Measurements from ENCODE around the gene CDY1B. TPM values are rescaled to one million over a fixed set of nuclear protein-coding genes. Genes with fewer than 3 reads are reported as not detected.
"Not testable (repeated sequence)": the region's sequence is repeated elsewhere in the genome, so short reads cannot be mapped to it uniquely, and the experiment has no call there.

Gene CDY1B
- not detected for total RNA-seq

GRCh38 chrY:24047919-24048318, at the start of gene CDY1B:
CDY1B (minus strand) TSS chrY:24048019; CDS start chrY:24047688, 331 bp downstream.
- ATAC-seq, H3K27me3 ChIP-seq, H3K27ac ChIP-seq, H3K9me3 ChIP-seq, H3K4me3 ChIP-seq, H3K36me3 ChIP-seq, H3K4me1 ChIP-seq: not testable (repeated sequence)
- no CpG with 5 or more reads among the region's 2 CpGs for WGBS, 2 donors (ENCODE audit: low coverage in 1 of 2)

GRCh38 chrY:24049525-24049924, 1.7 kb upstream of the CDY1B start:
- H3K4me3 ChIP-seq, H3K27ac ChIP-seq, ATAC-seq, H3K4me1 ChIP-seq, H3K9me3 ChIP-seq, H3K27me3 ChIP-seq, H3K36me3 ChIP-seq: not testable (repeated sequence)

- not testable (repeated sequence) for H3K27me3 ChIP-seq, H3K36me3 ChIP-seq, H3K9me3 ChIP-seq, H3K4me1 ChIP-seq, ATAC-seq, H3K27ac ChIP-seq, H3K4me3 ChIP-seq
- WGBS, 2 donors (ENCODE audit: low coverage in 1 of 2) = no CpG with 5 or more reads among the region's 3 CpGs
Measured at GRCh38 chrY:24043209-24043608, 4.6 kb downstream of the CDY1B start.

GRCh38 chrY:24039008-24039718, 8.7 kb downstream of the CDY1B start:
- ATAC-seq, H3K4me1 ChIP-seq, H3K9me3 ChIP-seq, H3K27me3 ChIP-seq, H3K27ac ChIP-seq, H3K36me3 ChIP-seq, H3K4me3 ChIP-seq: not testable (repeated sequence)
- no CpG with 5 or more reads among the region's 4 CpGs for WGBS, 2 donors (ENCODE audit: low coverage in 1 of 2)

- not testable (repeated sequence) for H3K27me3 ChIP-seq, H3K36me3 ChIP-seq, ATAC-seq, H3K9me3 ChIP-seq, H3K4me3 ChIP-seq, H3K4me1 ChIP-seq, H3K27ac ChIP-seq
- WGBS, 2 donors (ENCODE audit: low coverage in 1 of 2) = no CpG with 5 or more reads among the region's 9 CpGs
Measured at GRCh38 chrY:24026212-24027103, 21.4 kb downstream of the CDY1B start.
